Hematopoietic multipotent progenitor cell treated with erythropoietin and hydrocortisone succinate and interleukin-3 and kit ligand, for 15 days (in vitro differentiated cells): ENCODE results near the gene MTFR2.
"Not testable (repeated sequence)": the region's sequence is repeated elsewhere in the genome, so short reads cannot be mapped to it uniquely, and the experiment has no call there.

Source experiments
- DNase-seq: peaks from one replicate; pipeline ENCODE4 v3.0.0-alpha.2; 2015; ENCODE audit warnings: low spot score

Gene MTFR2

DNA sequence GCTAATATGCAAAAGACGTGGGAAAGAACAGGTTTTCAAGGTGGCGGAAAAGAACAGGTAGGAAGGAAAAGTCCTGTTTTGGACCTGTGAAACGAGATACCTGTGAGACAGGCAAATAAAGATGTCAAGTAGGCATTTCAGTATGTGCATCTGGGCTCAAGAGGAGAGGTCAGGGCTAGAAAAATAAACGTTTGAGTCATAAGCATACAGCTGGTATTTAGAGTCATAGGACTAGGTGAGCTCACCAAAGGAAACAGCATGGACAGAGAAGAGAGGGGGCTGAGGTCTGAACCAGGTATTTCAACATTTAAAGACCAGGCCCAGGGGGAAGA lies 14.9 kb downstream of the MTFR2 start:
- no peak for DNase-seq

DNA sequence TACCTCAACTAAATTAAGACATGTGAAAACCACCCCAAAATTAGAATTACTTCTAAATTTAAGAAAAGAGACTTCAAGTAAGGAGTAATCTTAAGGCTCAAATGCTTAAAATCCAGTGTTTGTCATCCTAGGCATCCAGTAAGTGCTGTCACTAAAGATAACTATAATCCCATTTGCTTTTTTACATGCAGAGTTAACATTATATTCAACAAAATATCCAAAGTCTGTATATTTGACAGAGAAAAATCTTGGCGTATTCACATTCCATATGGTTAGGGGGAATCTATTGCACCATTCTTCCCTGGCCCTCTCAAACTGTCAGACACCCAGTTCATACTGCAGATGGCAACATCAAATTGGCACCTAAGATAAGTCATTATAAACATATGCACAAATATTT lies 17.4 kb downstream of the MTFR2 start:
- no peak for DNase-seq

DNA sequence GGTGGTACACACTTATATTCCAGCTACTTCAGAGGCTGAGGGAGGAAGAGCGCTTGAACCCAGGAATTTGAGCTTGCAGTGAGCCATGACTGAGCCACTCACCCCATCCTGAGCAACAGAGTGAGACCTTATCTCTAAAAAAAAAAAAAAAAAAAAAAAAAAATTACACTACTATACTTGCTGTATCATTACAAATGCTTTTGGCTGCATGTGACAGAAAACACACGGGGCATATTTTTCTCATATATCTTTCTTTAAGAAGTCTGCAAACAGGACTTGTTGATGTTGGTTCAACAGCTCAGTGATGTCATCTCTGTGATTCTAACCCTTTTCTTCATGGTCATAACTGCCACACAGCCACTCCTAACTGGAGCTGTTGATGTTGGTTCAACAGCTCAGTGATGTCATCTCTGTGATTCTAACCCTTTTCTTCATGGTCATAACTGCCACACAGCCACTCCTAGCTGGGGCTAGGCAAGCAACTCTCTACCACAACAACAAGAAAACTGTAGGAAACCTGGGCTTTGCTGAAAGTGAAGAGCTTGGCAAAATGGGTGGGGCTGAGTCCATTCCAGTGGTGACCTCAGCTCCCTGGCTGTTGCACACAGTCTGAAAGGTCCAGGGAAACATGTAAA lies 19.8 kb downstream of the MTFR2 start:
- peak; percentile 37 for DNase-seq

DNA sequence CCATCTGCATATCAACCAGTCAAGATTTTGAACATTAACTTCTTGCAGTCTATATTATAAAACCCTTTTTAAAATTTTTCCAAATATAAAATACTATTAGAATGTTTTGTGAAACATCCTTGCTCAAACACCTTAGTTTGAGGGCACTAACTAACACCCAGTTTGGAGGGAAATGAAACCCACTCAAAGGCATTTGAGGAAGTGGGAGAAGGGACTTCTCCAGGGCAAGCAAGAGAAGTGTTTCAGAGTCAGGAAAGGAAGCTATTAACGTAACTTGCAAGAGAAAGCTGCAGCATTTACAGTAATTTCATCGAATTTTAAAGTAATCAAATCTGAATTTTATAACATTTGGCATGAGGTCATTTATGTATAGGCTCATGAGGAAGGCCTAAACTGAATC lies 21.3 kb downstream of the MTFR2 start:
- DNase-seq, result no peak

DNA sequence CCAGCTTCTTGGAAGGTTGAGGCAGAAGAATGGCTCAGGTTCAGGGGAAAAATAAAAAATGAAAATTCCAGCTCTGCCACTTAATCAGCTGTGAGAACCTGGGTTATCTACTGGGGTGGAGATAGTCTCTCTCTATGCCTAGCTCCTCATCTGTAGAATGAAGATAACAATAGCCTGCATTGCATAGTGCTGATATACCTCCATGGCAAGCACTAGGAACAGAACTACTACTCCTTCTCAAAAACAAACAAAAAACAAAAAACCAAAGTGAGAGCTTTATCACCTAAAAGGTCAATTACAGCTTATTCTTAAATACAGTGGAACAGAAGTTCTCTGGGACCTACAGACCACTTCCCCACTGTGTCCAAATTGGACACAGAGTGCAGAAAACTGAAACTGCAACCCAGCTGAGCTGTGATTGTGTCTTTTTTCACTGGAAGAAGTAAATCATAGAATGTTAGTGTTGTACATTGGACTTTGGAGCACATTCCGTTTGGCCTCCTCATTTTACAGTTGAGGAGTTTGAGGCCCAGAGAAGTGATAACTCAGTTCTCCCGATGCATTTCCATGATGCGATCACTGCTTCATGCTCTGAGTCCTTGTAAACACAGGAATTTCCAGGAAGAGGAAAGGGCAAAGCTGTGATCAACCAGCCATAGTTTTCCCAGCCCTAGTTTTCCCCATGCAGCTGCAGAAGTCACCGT lies 23.3 kb downstream of the MTFR2 start:
- peak; percentile 57 for DNase-seq

DNA sequence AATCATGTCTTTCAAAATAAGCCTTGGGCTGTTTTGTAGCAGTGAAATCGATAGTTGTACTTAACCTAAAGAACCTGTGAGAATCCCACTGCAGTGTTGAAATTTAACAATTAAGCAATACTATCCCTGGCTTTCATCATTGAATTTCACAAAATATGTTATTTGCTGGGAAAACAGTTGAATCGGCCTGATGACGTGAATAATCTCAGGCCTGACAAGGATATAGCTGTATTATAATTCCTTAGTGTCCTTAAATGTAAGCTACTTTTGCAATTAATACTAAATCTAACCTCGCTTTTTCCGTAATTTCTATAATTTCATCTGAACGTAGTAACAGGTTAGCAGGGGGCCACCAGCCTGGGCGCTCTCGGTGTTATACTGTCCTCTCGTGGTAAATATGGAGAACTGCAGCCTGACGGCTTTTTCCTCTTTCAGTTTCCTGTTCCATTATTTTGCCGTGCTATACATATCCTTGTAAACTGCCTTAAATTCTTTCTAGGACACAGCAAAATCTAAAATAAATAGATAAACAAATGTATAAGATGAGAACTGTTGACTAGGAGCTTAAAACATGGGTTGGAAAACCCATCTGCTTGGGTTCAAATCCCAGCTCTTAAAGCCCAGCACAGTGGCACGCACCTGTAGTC lies 24.0 kb downstream of the MTFR2 start:
- DNase-seq, result peak; percentile 75

DNA sequence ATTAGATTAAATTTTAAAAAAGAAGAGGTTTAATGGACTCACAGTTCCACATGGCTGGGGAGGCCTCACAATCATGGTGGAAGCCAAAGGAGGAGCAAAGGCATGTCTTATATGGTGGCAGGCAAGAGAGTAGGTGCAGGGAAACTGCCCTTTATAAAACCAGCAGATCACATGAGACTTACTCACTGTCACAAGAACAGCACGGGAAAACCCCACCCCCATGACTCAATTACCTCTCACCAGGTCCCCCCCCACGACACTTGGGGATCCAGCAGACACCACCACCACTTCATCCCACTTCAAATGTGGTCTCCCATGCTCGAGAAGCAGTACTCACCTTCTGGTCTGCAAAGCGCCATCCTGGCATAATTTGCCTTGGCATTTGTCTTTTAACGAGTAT lies 24.6 kb downstream of the MTFR2 start:
- DNase-seq, result no peak

DNA sequence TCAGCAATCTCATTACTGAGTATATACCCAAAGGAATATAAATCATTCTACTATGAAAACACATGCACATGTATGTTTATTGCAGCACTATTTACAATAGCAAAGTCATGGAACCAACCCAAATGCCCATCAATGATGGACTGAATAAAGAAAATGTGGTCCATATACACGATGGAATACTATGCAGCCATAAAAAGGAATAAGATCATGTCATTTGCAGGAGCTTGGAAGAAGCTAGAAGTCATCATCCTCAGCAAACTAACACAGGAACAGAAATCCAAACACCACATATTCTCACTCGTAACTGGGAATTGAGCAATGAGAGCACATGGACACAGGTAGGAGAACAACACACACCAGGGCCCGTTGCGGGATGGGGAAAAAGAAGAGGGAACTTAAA lies 25.1 kb downstream of the MTFR2 start:
- not testable (repeated sequence) for DNase-seq

DNA sequence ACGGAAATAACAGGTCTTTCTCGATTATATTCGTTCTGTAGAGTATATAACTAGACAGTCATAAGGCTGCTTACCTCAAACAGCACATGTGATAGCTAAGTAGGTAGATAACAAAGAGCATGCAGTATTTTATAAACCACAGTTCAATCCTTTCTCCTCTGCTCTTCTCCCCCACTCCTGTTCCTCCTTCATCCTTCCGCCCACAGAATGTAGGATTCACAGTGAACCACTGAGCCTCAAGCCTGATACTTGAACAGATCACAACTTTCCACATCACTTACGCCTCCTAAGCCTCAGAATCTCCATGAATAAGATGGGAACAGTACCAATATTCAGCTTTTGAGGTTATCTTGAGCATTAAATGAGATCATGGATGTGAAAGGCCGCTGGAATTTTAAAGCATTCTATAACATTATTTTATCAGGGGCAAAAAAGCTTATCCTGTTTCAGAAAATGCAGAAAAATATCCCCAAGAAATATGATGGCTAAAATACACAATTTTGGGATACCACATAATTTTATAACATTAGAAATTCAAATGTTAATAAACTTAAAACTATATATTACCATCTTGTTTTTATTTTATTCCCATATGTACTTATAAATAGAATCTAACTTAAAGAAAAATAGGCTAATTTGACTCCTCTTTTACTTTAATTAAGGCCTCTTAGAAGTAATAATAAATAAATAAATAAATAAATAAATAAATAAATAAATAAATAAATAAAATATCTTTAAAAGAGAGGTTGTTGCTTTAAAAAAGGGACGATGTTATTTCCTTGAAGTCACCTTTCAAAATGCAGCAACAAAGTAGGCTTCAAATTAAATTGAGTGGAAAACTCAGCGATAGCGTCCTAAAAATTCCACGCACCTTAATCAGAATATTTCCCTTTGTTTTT lies 33.4 kb downstream of the MTFR2 start:
- DNase-seq, result no peak

DNA sequence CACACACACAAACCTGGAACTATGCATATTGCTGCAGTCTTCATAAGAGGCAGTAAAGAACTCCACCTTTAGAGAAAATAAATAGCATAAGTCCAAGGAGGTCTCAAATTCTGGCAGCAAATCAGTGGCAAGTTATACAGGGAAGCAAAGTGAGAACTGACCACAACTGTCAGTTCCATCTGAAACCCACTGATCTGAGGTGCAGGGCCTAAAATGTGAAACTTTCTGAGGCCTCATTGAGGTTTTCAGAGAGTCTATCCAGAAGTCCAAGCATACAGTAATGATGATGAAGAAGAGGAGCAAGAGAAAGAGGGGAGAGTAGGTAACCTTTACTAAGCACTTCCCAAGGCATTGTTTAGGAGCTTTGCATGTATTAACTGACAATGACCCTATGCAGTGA lies 36.3 kb downstream of the MTFR2 start:
- DNase-seq, result no peak

DNA sequence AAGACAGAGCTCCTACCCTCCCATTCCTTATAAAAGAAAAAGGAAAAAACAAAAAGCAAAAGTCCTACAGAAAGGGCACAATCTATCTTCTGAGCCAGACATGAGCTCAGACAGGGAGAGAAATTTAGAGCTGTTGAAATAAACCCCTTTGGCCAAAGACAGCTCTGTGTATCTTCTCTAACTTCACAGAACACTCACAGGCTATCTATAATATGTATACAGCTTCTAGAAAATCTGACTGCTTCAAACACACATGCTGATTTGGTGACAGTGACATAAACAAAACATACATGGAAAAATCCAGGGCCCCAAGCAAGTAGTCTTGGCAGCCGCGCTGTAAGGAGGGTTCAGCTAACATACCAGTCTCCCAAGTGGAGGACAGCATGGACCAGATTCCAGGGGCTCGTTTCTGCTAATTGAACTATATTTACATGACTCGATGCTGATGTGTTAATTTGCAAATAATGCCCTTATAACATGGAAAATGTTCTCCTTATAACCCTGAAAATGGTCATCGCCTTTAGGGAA lies 37.0 kb downstream of the MTFR2 start:
- no peak for DNase-seq

DNA sequence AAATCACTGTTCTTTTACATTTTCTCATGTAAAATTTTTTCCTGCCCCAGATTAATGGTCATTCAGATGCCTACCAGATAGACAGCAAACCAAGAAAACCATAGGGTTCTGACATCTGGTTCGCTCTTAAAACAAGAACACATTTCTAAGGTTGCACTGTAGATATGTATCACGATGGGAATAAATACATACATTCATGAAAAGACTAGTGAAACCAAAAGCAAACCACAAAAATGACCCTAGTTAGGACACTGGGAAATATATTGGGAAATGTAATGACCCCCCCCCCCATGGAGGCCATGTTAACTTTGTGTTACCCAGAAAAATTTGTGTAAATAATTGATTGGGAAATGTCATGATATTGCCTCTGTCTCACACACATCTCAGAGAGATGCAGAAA lies 37.5 kb downstream of the MTFR2 start:
- no peak for DNase-seq

DNA sequence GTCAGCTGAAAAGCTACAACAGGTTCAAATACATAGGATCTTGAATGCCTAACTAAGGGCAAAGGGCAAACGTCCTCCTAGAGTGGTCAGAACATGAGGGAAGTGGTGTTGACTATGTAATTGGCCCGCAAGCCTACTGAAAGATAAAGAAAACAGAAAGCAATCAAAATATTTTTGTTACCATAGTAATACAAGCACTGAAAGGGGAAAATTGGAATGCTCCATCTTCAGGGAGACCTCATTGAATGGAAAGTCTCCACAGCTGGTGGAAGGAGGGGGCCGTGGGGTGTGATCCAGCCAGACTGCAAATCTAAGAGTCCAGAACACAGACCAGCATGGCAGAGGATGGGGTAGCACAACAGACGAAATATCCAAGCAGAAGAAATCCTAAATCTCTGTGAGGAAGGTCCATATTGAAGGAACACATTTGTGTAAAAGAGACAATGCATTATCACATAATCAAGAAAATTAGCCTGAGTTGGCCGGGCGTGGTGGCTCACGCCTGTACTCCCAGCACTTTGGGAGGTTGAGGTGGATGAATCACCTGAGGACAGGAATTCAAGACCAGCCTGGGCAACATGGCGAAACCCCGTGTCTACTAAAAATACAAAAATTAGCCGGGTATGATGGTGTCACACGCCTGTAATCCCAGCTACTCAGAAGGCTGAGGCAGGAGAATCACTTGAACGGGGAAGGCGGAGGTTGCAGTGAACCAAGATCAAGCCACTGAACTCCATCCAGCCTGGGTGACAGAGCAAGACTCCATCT lies 39.5 kb downstream of the MTFR2 start:
- no peak for DNase-seq

DNA sequence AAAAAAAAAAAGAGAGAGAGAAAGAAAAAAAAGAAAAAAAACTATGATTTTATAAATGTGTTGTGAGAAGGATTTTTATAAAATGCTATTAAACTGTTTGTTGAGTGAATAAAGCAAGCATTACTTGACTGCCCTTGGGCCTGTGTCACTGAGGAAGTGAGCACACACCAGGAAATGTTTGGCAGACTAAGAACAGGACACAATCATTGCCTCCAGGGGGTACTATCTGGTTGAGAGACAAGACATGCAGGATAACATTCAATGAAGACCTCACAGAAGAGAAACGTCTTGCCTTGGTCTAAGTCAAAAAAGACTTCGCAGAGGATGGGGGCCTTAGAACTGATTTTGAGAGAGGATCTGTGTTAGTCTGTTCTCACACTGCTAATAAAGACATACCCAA lies 40.6 kb downstream of the MTFR2 start:
- no peak for DNase-seq

DNA sequence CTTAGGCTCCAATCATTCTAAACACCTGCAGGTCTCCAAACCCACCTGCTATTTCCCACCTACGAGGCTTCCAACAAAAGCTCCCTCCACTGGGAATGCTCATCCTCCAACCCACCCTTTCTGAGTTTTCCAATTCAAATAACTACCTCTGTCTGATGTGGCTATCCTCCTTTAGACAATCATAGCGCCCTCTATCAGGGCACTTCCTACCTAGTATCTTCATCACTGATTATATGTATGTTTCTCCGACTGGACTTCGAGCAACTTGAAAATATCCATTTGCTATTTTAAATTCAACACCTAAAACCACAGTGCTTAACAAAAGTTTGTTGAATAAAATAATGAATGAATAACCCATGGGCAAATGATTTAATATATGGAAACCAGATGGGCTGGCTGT lies 41.3 kb downstream of the MTFR2 start:
- DNase-seq, result no peak

DNA sequence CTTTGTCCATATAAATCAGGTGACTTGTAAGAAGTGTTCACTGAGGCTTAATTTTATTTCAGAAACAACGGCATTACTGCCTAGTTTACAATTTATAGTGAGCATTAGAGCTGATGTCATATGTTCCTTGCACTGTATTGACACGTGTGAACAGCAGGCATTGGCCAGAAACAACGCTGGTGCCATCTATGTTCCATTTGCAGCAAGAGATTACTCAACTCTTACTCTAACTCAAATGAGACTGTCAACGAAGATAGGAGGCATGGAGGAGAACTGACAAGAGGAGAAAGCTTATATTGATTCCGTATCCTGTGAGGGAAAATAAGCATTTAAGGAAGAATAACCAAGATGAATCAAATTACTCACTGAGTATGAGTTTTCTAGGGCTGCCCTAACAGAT lies 48.4 kb downstream of the MTFR2 start:
- DNase-seq, result no peak

DNA sequence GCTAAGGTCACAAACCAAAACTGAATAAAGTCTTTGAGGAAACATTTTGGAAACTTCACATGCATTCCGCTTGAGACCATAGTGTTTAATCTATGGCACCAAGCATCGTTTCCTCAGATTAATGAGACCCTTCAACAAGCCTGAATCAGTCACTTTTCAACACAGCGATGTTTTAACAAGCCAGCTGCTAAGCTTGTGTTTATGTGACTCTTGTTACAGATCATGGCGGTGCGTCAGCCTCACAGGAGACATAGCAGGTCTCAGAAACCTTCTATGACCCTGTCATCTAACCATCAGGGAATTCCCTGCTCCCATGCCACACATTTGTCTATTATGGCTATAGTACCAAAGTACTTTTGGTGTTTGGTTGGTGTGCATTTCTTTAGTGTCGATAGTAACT lies 57.2 kb downstream of the MTFR2 start:
- DNase-seq, result no peak

DNA sequence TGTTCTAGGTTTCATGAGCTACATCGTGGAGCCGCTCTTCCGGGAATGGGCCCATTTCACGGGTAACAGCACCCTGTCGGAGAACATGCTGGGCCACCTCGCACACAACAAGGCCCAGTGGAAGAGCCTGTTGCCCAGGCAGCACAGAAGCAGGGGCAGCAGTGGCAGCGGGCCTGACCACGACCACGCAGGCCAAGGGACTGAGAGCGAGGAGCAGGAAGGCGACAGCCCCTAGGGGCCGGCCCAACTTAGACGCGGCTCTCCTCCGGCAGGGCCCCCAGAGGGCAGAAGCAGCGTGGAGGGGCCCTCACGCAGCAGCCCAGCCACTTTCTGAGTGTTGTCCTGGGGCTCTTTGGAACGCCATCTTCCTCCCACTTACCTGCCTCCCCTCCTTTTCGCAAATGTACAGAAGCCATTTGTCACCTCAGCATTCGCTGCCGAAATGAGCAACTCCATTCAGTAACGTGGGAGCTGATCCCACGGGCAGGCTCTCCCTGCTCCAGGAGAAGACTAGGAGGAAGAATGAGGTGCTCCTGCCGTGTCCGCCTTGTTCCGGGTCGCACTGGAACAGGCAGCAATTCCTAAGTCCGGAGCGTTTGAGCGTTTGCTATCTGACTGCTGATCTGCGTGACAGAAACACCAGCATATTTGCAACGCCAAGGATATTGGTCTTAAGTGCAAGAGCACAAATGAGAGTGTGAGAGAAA lies 58.4 kb downstream of the MTFR2 start:
- no peak for DNase-seq

DNA sequence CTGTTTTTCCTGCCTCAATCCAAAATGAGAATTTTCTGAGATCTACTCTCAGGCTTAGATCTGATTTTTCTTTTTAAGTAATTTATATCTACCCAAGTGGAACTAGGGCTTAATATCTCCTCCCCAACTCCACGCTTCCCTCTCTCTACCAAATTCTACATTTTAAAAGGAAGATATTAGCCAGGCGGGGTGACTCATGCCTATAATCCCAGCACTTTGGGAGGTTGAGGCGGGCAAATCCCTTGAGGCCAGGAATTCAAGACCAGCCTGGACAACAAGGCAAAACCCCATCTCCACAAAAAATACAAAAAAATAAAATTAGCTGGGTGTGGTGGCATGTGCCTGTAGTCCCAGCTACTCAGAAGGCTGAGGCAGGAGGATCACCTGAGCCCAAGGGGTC lies 61.0 kb downstream of the MTFR2 start:
- DNase-seq, result no peak

DNA sequence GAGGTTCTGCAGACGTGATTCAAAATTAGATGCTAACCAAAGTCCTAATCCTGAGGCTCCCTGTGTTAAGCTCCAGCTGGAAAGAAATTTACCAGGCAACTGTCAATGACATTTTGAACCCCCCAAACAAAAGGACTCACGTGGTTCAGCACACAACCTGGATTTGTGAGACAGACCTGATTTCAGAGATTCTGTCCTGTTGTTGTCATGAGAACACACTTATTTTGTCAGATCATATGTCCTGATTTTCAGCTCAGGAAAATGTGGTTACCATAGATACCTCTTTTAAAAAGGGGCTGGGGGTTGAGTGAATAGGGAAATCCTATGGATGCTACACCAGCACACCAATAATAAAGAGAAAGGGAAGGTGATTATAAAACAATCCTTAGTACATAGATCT lies 61.6 kb downstream of the MTFR2 start:
- no peak for DNase-seq

DNA sequence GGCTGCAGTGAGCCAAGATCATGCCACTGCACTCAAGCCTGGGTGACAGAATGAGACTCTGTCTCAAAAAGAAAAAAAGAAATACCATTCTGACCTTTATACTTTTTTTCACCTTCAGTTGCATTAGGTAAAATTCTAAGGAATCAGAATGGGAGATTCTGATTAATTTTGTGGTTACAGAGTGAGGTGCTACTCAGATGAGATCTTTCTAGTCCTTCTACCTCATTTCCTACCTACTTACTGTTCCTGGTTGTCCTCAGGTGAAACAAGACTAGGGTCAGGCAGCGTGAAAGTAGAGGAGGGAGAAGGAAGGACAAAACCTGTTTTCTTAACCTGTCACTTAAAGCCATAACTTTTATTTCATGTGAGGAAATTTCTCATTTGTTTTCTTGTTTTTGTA lies 63.7 kb downstream of the MTFR2 start:
- no peak for DNase-seq
